Inferior parietal cortex (tissue), 1 donor: ENCODE data around the gene SVIL.
"Not testable (repeated sequence)": the region's sequence is repeated elsewhere in the genome, so short reads cannot be mapped to it uniquely, and the experiment has no call there.

Experiments
- DNase-seq: peaks from one replicate; pipeline ENCODE4 v3.0.0-alpha.2; 2016; ENCODE audit errors: extremely low spot score

SVIL gene

GRCh38 chr10:29487032-29487883 is 147.5 kb downstream of the SVIL start:
- DNase-seq: not testable (repeated sequence)

- no peak for DNase-seq
Measured at GRCh38 chr10:29486433-29486832, 148.3 kb downstream of the SVIL start.

DNA sequence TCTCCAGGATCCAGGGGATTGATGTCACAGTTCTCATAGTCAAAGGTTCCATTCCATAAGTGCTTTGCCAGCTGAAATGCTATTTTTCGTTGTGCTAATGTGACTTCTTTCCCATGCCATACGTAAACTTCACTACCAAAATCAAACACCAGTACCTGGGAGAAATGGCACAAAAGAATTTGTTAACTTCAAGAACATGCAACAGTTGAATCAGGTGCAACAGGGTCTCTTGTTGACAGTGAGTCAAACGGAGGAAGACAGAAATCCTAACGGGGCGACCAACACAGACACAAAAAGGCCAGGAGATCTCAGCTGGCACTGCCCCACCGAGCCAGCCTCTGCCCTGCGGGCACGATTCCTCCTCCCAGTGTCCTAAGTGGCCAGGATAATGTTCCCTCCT is 150.1 kb downstream of the SVIL start:
- not testable (repeated sequence) for DNase-seq

- DNase-seq: no peak
Measured at GRCh38 chr10:29482591-29483431, 152.0 kb downstream of the SVIL start.

- DNase-seq: no peak
Measured at GRCh38 chr10:29481906-29482440, 152.8 kb downstream of the SVIL start.

DNA sequence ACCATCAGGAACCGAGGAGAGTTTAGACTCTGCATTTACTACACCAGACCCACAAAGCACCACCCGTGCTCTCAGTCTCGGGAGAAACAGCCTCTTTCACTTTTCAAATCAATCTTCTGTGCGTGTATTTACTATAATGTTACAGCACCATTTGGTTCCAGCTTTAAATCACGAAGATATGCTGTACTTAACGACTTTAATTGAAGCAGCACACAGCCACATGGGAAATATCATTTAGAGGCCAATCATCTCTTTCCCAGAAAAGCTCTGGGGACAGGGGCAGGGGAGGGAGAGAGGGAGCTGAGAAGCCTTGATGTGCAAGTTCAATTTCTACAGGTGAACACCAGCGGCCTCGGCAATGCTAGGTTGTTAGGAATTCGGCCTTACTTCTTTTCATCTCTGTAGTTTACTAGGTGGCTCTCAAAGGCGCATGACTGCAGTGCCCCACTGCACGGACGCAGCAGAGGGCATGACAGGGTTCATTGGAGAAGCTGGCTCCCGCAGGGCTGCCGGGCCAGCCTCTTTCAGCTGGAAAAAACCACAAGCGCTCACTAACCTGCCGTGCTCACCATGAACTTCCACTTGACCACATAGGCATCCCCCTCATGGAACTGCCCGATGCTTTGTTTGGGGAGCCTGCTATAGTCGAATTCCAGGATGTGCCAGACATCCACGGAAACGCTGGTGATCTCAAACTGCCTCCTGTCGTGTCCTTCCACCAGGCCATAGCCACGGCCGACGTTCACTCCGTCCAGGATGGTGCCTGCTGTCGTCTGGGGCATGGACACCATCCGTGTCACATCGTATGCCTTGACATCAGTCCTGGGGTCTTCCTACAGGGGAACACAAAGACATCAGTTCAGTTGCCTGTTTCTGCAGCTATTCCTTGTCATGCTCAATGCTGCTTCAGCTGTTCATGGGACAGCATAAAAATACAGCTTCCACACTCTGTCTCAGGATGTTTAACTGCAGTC is 154.5 kb downstream of the SVIL start:
- DNase-seq: no peak

DNA sequence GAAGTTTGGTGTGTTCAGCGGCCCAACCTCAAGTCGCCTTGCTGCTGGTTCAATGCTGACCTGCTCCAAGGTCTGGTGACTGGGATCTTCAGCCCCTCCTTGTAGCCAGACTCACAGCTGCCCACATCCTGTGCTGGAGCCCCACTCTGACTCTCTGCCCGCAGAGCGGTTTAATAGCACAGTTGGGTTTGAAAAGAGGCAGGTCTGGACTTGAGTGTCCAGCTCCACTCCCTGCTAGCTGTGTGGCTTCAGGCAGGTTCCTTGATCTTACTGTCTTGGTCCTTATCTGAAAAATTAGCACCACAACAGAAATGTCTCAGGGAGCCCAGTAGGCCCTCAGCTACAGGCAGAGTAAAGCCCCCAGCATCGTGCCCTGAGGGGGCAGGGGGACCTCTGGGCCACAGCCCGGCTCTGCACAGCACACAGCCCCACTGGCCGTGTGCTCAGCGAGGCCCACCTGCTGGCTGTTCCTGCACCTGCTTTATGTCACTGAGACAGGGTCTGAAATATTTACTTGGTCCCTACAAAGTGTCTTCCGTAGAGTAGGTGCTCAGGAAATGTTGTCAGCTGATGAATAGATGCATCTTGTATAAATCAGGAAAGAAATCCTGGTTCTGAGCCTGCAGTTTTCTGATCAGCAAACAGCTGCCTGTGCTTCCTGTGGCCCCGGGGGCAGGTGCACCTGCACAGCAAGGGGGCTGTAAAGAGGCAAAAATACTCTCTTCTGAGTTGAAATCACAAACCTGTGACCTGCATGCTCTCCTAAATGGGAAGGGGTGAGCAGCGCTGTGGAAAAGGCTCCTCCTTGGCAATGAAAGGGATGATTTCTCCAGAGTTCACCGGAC is 155.5 kb downstream of the SVIL start:
- no peak for DNase-seq

DNA sequence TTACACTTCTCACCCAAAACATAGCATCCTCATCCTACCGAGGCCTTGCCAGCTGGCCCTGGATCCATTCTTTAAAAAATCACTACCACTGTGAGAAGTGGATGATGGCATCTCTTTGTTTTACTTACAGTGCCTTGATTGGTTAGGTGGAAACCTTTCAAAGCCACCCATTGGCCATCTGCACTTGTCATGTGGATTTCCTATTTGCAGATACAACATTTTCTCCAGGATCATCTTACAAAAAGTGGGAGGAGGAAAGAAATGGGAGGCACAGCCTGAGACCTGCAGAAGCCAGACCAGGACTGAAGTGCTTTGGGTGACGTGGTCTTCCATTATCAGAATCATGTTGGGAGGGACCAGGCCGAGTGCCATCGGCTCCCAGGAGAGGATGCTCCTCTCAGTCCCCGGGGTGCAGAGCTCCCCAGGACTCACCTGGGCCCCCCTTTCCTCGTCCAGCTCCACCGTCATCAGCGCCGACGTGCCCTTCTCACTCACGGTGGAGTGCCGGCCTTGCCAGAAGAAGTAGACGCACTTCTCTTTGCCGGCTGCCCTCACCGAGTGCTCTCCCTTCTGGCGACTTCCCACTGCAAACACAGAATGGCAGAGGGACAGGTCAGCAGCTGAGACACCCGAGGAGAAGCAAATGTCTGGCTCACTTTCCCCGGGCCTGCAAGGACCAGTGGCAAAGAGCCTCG is 161.2 kb downstream of the SVIL start:
- no peak for DNase-seq

DNA sequence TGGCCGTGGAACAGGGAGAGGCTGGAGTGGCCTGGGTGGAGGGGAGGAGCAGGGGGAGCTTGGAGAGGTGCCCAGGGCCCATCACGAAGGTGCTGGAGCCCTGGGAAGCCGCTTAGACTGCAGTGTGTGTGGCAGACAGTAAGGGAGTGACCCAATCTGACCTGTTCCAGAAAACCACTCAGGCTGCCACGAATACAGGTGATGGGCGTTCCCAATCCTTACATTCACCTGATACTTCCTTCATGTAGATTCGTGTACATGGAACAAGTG is 161.7 kb downstream of the SVIL start:
- no peak for DNase-seq

GRCh38 chr10:29472301-29473086 is 162.3 kb downstream of the SVIL start:
- no peak for DNase-seq

DNA sequence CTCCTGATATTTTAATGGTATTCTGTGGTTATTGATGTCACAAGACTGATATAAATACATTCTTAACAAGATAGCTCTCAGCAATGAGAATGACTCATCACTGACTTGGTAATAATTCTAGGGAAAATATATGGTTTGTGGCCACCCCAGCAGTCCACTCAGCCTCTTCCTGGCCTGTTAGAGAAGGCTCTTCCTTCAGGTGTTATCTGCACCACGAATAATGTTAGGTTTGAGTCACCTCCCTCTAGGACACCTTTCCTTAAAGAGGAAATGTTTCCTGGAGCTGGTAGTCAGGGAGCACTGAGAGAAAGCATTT is 163.3 kb downstream of the SVIL start:
- DNase-seq: no peak

GRCh38 chr10:29470843-29471543 is 163.8 kb downstream of the SVIL start:
- DNase-seq: no peak

- no peak for DNase-seq
Measured at GRCh38 chr10:29470355-29470705, 164.4 kb downstream of the SVIL start.

DNA sequence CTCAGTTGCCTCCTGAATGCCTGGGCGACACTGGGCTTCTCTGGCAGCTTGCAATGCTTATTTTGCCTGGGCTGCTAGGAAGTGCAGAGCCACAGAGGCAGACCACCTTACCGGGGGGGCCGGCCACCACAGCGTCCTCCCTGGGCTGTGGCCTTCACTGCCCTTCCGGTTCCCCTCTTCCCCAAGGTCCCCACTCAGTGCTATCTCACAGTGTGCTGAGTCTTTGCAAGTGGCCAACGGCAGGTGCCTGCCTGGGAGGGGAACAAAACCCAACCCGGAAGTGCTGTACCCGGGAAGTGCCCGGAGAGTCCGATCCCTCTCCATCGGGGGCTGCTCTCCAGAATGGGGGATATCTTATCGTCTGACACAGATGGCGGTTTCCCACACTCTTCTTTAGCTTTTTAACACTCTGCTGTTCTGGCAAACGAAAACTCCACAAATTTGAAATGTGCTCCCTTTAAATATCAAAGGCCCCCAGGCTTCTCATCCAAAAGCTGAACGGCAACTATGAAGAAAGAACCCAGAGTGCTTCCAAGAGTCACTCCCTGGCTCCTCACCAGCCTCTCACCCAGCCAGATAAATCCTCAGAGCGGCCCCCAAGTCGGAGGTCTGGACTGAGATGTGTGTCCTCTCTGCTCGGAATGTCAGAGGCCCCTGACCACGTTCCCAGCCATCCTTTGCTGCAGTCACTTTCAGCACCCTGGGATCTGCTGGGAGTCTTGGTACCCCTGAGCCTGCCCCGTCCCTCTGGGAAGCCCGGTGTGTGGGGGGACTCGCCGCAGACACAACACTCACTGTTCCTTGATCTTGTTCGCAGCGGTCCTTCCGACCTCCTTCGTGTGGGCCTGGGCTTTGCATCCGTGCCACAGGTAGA is 165.1 kb downstream of the SVIL start:
- no peak for DNase-seq

GRCh38 chr10:29465384-29465783 is 169.4 kb downstream of the SVIL start:
- no peak for DNase-seq

DNA sequence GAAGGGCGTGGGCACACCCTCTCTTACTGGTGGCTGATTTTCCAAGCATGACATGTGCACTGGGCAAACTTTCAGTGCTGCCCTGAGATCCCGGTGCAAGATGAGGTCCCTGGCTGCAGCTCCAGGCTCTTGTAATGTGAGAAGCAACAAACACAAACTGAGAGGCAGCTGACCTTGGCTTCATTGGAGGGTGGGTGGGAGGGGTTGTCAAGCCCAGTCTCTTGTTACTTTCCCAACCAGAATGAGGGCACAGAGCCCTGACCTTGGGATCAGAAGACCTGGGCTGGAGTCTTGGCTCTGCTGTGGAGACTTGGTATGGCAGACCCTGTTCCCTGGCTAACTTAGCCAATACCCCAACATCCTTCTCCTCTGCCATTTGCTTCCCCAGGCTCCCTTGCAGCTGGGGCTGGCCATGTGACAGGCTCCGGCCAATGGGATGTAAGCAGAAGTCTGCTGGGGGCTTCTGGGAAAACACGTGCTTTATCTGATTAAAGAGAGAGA is 170.1 kb downstream of the SVIL start:
- not testable (repeated sequence) for DNase-seq

GRCh38 chr10:29461042-29461441 is 173.7 kb downstream of the SVIL start:
- DNase-seq: no peak

GRCh38 chr10:29458190-29458589 is 176.6 kb downstream of the SVIL start:
- not testable (repeated sequence) for DNase-seq
